LNCAP (cell line): Measurements from ENCODE around the gene GPC4.

ENCODE experiments used
- CTCF ChIP-seq: fragments of 450-650 bp; IDR thresholded peaks from 2 replicates; pipeline ENCODE4 v1.5.1; 2017; ENCODE audit warnings: mild to moderate bottlenecking

Gene GPC4

GRCh38 chrX:133364865-133365264 lies 50.4 kb downstream of the GPC4 start:
- no peak for TF ChIP-seq CTCF

GRCh38 chrX:133364196-133364595 lies 51.1 kb downstream of the GPC4 start:
- no peak for TF ChIP-seq CTCF

- no peak for TF ChIP-seq CTCF
These were observed 52.8 kb downstream of the GPC4 start for GRCh38 chrX:133362538-133362937.

GRCh38 chrX:133359466-133359865 lies 55.8 kb downstream of the GPC4 start:
- no peak for TF ChIP-seq CTCF

GRCh38 chrX:133353233-133353632 lies 62.1 kb downstream of the GPC4 start:
- TF ChIP-seq CTCF, result no peak

GRCh38 chrX:133350751-133351150 lies 64.5 kb downstream of the GPC4 start:
- TF ChIP-seq CTCF, result no peak

GRCh38 chrX:133346026-133346425 lies 69.3 kb downstream of the GPC4 start:
- no peak for TF ChIP-seq CTCF

GRCh38 chrX:133339566-133339965 lies 75.7 kb downstream of the GPC4 start:
- TF ChIP-seq CTCF, result no peak
